Brain microvascular endothelial cell (primary cell): ENCODE results near the gene KAT6B.

Source experiments
- DNase-seq: peaks from one replicate; pipeline ENCODE4 v3.0.0-alpha.2; 2020
- H3K27ac ChIP-seq: fragments of 250-450 bp; sonication (Bioruptor Pico); 2 replicates; pipeline ENCODE4 v1.5.1; 2020; ENCODE audit warnings: mild to moderate bottlenecking, moderate library complexity
- H3K27me3 ChIP-seq: fragments of 250-450 bp; sonication (Bioruptor Pico); replicated peaks from 2 replicates; pipeline ENCODE4 v1.5.1; 2020; ENCODE audit warnings: mild to moderate bottlenecking
- H3K36me3 ChIP-seq: fragments of 250-450 bp; sonication (Bioruptor Pico); replicated peaks from 2 replicates; pipeline ENCODE4 v1.5.1; 2020; ENCODE audit warnings: mild to moderate bottlenecking
- H3K4me3 ChIP-seq: 2 replicates; pipeline ENCODE4 v1.5.1; 2011; ENCODE audit warnings: low read depth, mild to moderate bottlenecking, control low read depth, low read length, moderate library complexity
- CTCF ChIP-seq: IDR thresholded peaks from 2 replicates; pipeline ENCODE4 v1.5.1; 2011; ENCODE audit warnings: low read depth, mild to moderate bottlenecking, moderate library complexity, low read length, control low read depth, inconsistent platforms; ENCODE audit errors: missing control alignments
- in situ Hi-C: cut with HindIII; loops from 2 replicates; pipeline ENCODE4 v1.10.0; 2017; ENCODE audit warnings: low sequenced_read_pairs, low pct_ligation_motif_present

KAT6B gene

GRCh38 chr10:74975758-74976157 is 149.4 kb downstream of the KAT6B start:
- Histone ChIP-seq H3K27me3 (no peaks in the 10 kb centered on the region), H3K36me3 (peaks cover 14% of the 10 kb centered on the region), H3K27ac (no peak overlapping the region), H3K4me3 (no peak overlapping the region)
- DNase-seq = no peak
- in situ Hi-C loops = no loop called here
- TF ChIP-seq CTCF = no peak

GRCh38 chr10:74976565-74976964 is 150.2 kb downstream of the KAT6B start:
- in situ Hi-C loops = no loop called here
- H3K4me3 ChIP-seq = no peak overlapping the region
- H3K27me3 ChIP-seq = no peaks in the 10 kb centered on the region
- TF ChIP-seq CTCF = no peak
- H3K36me3 ChIP-seq = peaks cover 14% of the 10 kb centered on the region
- H3K27ac ChIP-seq = no peak overlapping the region
- DNase-seq = no peak

- H3K4me3 ChIP-seq = no peak overlapping the region
- in situ Hi-C loops = no loop called here
- no peak for DNase-seq
- peaks cover 14% of the 10 kb centered on the region for H3K36me3 ChIP-seq
- TF ChIP-seq CTCF = no peak
- H3K27me3 ChIP-seq = no peaks in the 10 kb centered on the region
- no peak overlapping the region for H3K27ac ChIP-seq
These were observed 150.7 kb downstream of the KAT6B start for GRCh38 chr10:74977072-74977471.

- no peak overlapping the region for H3K27ac ChIP-seq
- H3K4me3 ChIP-seq = no peak overlapping the region
- TF ChIP-seq CTCF = no peak
- H3K36me3 ChIP-seq = peaks cover 14% of the 10 kb centered on the region
- no peak for DNase-seq
- no peaks in the 10 kb centered on the region for H3K27me3 ChIP-seq
- in situ Hi-C loops = no loop called here
These were observed 151.8 kb downstream of the KAT6B start for GRCh38 chr10:74977913-74978847.

GRCh38 chr10:74981831-74982633 is 155.6 kb downstream of the KAT6B start:
- in situ Hi-C loops = no loop called here
- DNase-seq = no peak
- H3K36me3 ChIP-seq = peaks cover 4% of the 10 kb centered on the region
- TF ChIP-seq CTCF = no peak
- no peak overlapping the region for H3K27ac ChIP-seq
- no peaks in the 10 kb centered on the region for H3K27me3 ChIP-seq
- no peak overlapping the region for H3K4me3 ChIP-seq
